ENCODE data around the gene WDR64.

The WDR64 gene

DNA sequence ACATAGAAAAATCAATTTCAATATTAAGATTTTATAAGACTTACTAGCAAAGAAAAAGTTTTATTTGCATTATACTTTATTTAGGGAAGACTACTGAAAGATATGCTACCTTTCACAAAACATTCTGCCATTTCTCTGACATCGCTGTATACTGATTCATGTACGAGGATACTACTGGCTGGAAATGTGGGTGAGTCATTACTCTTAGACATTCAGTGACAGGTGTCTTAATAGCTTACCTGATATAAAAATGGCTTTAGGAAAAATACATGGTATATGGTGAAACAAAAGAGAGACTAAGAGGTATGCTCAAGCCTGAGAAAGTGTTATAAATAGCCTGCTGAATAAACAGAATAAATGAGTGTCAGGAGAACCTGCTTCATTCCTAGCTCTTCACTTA is 122.9 kb downstream of the WDR64 start:
- Histone ChIP-seq H3K9me3 (replicated peaks in 1 of 2; ENCODE audit: control insufficient read depth in 2 of 2, insufficient read depth in 1 of 2, low read depth in 1 of 2, low read length in 2 of 2) (no peaks in the 10 kb centered on the region), H2AK5ac (ENCODE audit: low read depth, low read length) (no peak overlapping the region), H3K4me3 (ENCODE audit: low read length in 2 of 2) (no peak overlapping the region), H4K8ac (ENCODE audit: low read depth, low read length) (no peak overlapping the region), H3K36me3 (replicated peaks in 1 of 2; ENCODE audit: control insufficient read depth in 2 of 2, insufficient read depth in 2 of 2, low read length in 2 of 2) (no peaks in the 10 kb centered on the region), H2BK5ac (ENCODE audit: low read length) (no peak overlapping the region), H3K9ac (ENCODE audit: low read depth, low read length, poor library complexity) (no peak overlapping the region), H3K4me2 (ENCODE audit: insufficient read depth, low read length, poor library complexity, severe bottlenecking) (no peak overlapping the region), H3K27me3 (ENCODE audit: control insufficient read depth in 3 of 3, insufficient read depth in 3 of 3, low read depth in 1 of 3, low read length in 3 of 3) (no peaks in the 10 kb centered on the region), H2AFZ (ENCODE audit: low read length) (no peak overlapping the region), H3K18ac (ENCODE audit: low read length) (no peak overlapping the region), H2BK15ac (ENCODE audit: low read length) (no peak overlapping the region), H3K14ac (ENCODE audit: low read length) (no peak overlapping the region), H3K79me1 (ENCODE audit: low read depth, low read length) (no peaks in the 10 kb centered on the region), H4K91ac (ENCODE audit: low read depth, low read length, poor library complexity) (no peak overlapping the region), H3K4ac (ENCODE audit: low read length) (no peak overlapping the region), H3K4me1 (ENCODE audit: control insufficient read depth in 2 of 2, insufficient read depth in 1 of 2, low read depth in 1 of 2, low read length in 2 of 2) (no peaks in the 10 kb centered on the region), H2BK120ac (ENCODE audit: low read depth, low read length) (no peak overlapping the region), H3K23ac (ENCODE audit: low read depth, low read length, poor library complexity) (no peak overlapping the region), H2BK12ac (ENCODE audit: low read length) (no peak overlapping the region), H3K27ac (replicated peaks; ENCODE audit: low read length) (no peak overlapping the region)
- WGBS, 2 donors (ENCODE audit: extremely low coverage in 2 of 2, insufficient read length in 2 of 2, insufficient replicate concordance in 1 of 2), result no CpG with 5 or more reads among the region's 2 CpGs
- no peak for DNase-seq (ENCODE audit: low spot score)

DNA sequence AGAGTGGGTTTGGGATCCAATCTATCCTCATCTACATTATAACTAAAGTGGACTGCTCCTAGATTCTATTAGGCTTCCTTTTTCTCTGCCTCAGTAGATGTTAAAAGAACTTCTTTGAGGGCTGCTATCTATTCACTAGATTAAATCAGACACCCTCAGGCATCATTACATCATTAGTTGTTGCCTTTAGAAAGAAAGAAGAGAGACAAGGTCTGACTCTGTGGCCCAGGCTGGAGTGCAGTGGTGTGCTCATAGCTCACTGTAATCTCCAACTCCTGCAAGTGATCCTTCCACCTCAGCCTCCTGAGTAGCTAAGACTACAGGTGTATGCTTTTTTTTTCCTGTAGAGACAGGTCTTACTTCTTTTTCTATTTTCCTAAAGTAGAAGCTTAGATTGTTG is 124.8 kb downstream of the WDR64 start:
- Histone ChIP-seq H3K27ac (replicated peaks; ENCODE audit: low read length) (no peak overlapping the region), H3K14ac (ENCODE audit: low read length) (no peak overlapping the region), H2AK5ac (ENCODE audit: low read depth, low read length) (no peak overlapping the region), H3K9ac (ENCODE audit: low read depth, low read length, poor library complexity) (no peak overlapping the region), H3K4me1 (ENCODE audit: control insufficient read depth in 2 of 2, insufficient read depth in 1 of 2, low read depth in 1 of 2, low read length in 2 of 2) (no peaks in the 10 kb centered on the region), H2BK120ac (ENCODE audit: low read depth, low read length) (no peak overlapping the region), H3K4ac (ENCODE audit: low read length) (no peak overlapping the region), H2BK15ac (ENCODE audit: low read length) (no peak overlapping the region), H3K4me2 (ENCODE audit: insufficient read depth, low read length, poor library complexity, severe bottlenecking) (no peak overlapping the region), H3K79me1 (ENCODE audit: low read depth, low read length) (no peaks in the 10 kb centered on the region), H3K27me3 (ENCODE audit: control insufficient read depth in 3 of 3, insufficient read depth in 3 of 3, low read depth in 1 of 3, low read length in 3 of 3) (no peaks in the 10 kb centered on the region), H3K9me3 (replicated peaks in 1 of 2; ENCODE audit: control insufficient read depth in 2 of 2, insufficient read depth in 1 of 2, low read depth in 1 of 2, low read length in 2 of 2) (no peaks in the 10 kb centered on the region), H4K91ac (ENCODE audit: low read depth, low read length, poor library complexity) (no peak overlapping the region), H3K18ac (ENCODE audit: low read length) (no peak overlapping the region), H2BK5ac (ENCODE audit: low read length) (no peak overlapping the region), H3K23ac (ENCODE audit: low read depth, low read length, poor library complexity) (no peak overlapping the region), H3K4me3 (ENCODE audit: low read length in 2 of 2) (no peak overlapping the region), H2BK12ac (ENCODE audit: low read length) (no peak overlapping the region), H2AFZ (ENCODE audit: low read length) (no peak overlapping the region), H3K36me3 (replicated peaks in 1 of 2; ENCODE audit: control insufficient read depth in 2 of 2, insufficient read depth in 2 of 2, low read length in 2 of 2) (no peaks in the 10 kb centered on the region), H4K8ac (ENCODE audit: low read depth, low read length) (no peak overlapping the region)
- DNase-seq (ENCODE audit: low spot score), result no peak

DNA sequence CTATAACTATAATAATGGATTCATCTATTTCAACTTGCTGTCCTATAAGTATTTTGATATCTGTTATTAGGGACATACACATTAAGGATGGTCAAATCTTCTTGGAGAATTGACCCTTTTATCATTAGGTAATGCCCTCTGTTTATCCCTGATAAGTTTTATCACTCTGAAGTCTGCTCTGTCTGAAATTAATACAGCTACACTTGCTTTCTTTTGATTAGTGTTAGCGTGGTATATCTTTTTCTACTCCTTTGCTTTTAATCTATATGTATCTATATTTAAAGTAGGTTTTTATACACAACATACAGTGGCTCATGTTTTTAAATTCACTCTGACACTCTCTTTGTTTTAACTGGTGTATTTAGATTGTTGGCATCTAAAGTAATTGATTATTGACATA is 126.0 kb downstream of the WDR64 start:
- no peak overlapping the region for H2AK5ac ChIP-seq (ENCODE audit: low read depth, low read length)
- no CpG with 5 or more reads among the region's 1 CpG for WGBS, 2 donors (ENCODE audit: extremely low coverage in 2 of 2, insufficient read length in 2 of 2, insufficient replicate concordance in 1 of 2)
- no peak overlapping the region for H3K23ac ChIP-seq (ENCODE audit: low read depth, low read length, poor library complexity)
- H3K4me3 ChIP-seq (ENCODE audit: low read length in 2 of 2), result no peak overlapping the region
- no peak overlapping the region for H2BK5ac ChIP-seq (ENCODE audit: low read length)
- no peak overlapping the region for H3K27ac ChIP-seq (replicated peaks; ENCODE audit: low read length)
- H3K36me3 ChIP-seq (replicated peaks in 1 of 2; ENCODE audit: control insufficient read depth in 2 of 2, insufficient read depth in 2 of 2, low read length in 2 of 2), result no peaks in the 10 kb centered on the region
- DNase-seq (ENCODE audit: low spot score), result no peak
- H2BK15ac ChIP-seq (ENCODE audit: low read length), result no peak overlapping the region
- H3K4me1 ChIP-seq (ENCODE audit: control insufficient read depth in 2 of 2, insufficient read depth in 1 of 2, low read depth in 1 of 2, low read length in 2 of 2), result no peaks in the 10 kb centered on the region
- H3K14ac ChIP-seq (ENCODE audit: low read length), result no peak overlapping the region
- no peak overlapping the region for H4K91ac ChIP-seq (ENCODE audit: low read depth, low read length, poor library complexity)
- H3K9ac ChIP-seq (ENCODE audit: low read depth, low read length, poor library complexity), result no peak overlapping the region
- no peaks in the 10 kb centered on the region for H3K79me1 ChIP-seq (ENCODE audit: low read depth, low read length)
- H3K4me2 ChIP-seq (ENCODE audit: insufficient read depth, low read length, poor library complexity, severe bottlenecking), result no peak overlapping the region
- no peak overlapping the region for H3K4ac ChIP-seq (ENCODE audit: low read length)
- H2BK12ac ChIP-seq (ENCODE audit: low read length), result no peak overlapping the region
- H3K9me3 ChIP-seq (replicated peaks in 1 of 2; ENCODE audit: control insufficient read depth in 2 of 2, insufficient read depth in 1 of 2, low read depth in 1 of 2, low read length in 2 of 2), result no peaks in the 10 kb centered on the region
- H2AFZ ChIP-seq (ENCODE audit: low read length), result no peak overlapping the region
- no peak overlapping the region for H3K18ac ChIP-seq (ENCODE audit: low read length)
- H3K27me3 ChIP-seq (ENCODE audit: control insufficient read depth in 3 of 3, insufficient read depth in 3 of 3, low read depth in 1 of 3, low read length in 3 of 3), result no peaks in the 10 kb centered on the region
- H4K8ac ChIP-seq (ENCODE audit: low read depth, low read length), result no peak overlapping the region
- no peak overlapping the region for H2BK120ac ChIP-seq (ENCODE audit: low read depth, low read length)

DNA sequence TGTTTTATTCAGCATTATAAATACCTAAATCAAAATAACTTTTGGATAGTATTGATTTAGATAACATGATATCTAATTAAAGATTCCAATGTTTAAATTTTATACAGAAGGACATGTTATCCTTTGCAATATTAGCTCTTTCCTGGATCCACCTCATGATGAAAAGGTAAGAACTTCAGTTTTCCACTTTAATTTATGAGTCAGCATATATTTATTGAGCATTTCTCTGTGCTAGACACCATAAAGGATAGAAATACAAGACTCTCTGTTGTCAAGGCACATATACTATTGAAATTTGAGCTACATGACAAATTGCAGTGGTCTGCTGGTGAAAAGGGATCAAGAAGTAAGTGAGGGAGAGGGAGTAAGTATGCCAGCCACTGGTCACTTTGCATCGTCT is 127.8 kb downstream of the WDR64 start:
- H2AFZ ChIP-seq (ENCODE audit: low read length), result no peak overlapping the region
- no peak overlapping the region for H3K4me3 ChIP-seq (ENCODE audit: low read length in 2 of 2)
- no peak overlapping the region for H2BK15ac ChIP-seq (ENCODE audit: low read length)
- no peak for DNase-seq (ENCODE audit: low spot score)
- no peak overlapping the region for H3K14ac ChIP-seq (ENCODE audit: low read length)
- no peaks in the 10 kb centered on the region for H3K9me3 ChIP-seq (replicated peaks in 1 of 2; ENCODE audit: control insufficient read depth in 2 of 2, insufficient read depth in 1 of 2, low read depth in 1 of 2, low read length in 2 of 2)
- no peaks in the 10 kb centered on the region for H3K4me1 ChIP-seq (ENCODE audit: control insufficient read depth in 2 of 2, insufficient read depth in 1 of 2, low read depth in 1 of 2, low read length in 2 of 2)
- H3K4ac ChIP-seq (ENCODE audit: low read length), result no peak overlapping the region
- H3K4me2 ChIP-seq (ENCODE audit: insufficient read depth, low read length, poor library complexity, severe bottlenecking), result no peak overlapping the region
- H2BK120ac ChIP-seq (ENCODE audit: low read depth, low read length), result no peak overlapping the region
- no peak overlapping the region for H4K91ac ChIP-seq (ENCODE audit: low read depth, low read length, poor library complexity)
- H2AK5ac ChIP-seq (ENCODE audit: low read depth, low read length), result no peak overlapping the region
- H3K36me3 ChIP-seq (replicated peaks in 1 of 2; ENCODE audit: control insufficient read depth in 2 of 2, insufficient read depth in 2 of 2, low read length in 2 of 2), result no peaks in the 10 kb centered on the region
- H2BK12ac ChIP-seq (ENCODE audit: low read length), result no peak overlapping the region
- WGBS, 2 donors (ENCODE audit: extremely low coverage in 2 of 2, insufficient read length in 2 of 2, insufficient replicate concordance in 1 of 2), result no CpG with 5 or more reads among the region's 1 CpG
- H4K8ac ChIP-seq (ENCODE audit: low read depth, low read length), result no peak overlapping the region
- H2BK5ac ChIP-seq (ENCODE audit: low read length), result no peak overlapping the region
- no peak overlapping the region for H3K23ac ChIP-seq (ENCODE audit: low read depth, low read length, poor library complexity)
- no peak overlapping the region for H3K9ac ChIP-seq (ENCODE audit: low read depth, low read length, poor library complexity)
- H3K27me3 ChIP-seq (ENCODE audit: control insufficient read depth in 3 of 3, insufficient read depth in 3 of 3, low read depth in 1 of 3, low read length in 3 of 3), result no peaks in the 10 kb centered on the region
- no peaks in the 10 kb centered on the region for H3K79me1 ChIP-seq (ENCODE audit: low read depth, low read length)
- H3K27ac ChIP-seq (replicated peaks; ENCODE audit: low read length), result no peak overlapping the region
- no peak overlapping the region for H3K18ac ChIP-seq (ENCODE audit: low read length)
